Pancreas (tissue), 10 donors: ENCODE measurements around the gene CTIF. TPM values are rescaled to one million over a fixed set of nuclear protein-coding genes. Genes with fewer than 3 reads are reported as not detected.

ENCODE experiments used
- ATAC-seq, 4 donors: fragments of 200-7000 bp; cut with Tn5 transposase; one replicate each; pipeline versions ENCODE4 v1.8.0 to v1.9.1; 2020; ENCODE audit warnings: mild to moderate bottlenecking in 4 of 4, moderate library complexity in 4 of 4
- DNase-seq, 6 donors: peaks; one replicate each; pipeline ENCODE4 v3.0.0-alpha.2; 2020
- FAIRE-seq: peaks from 2 replicates; lab custom pipeline; 2012; peaks lifted over from hg19 to GRCh38; lab: Jason Lieb, UNC
- H3K27ac ChIP-seq, 4 donors: fragments of 200-600 bp; sonication (generic); 1 replicate in 3 of 4; 2 replicates in 1 of 4; pipeline versions ENCODE4 v1.5.0 to v1.8.0; 2020
- H3K27me3 ChIP-seq, 4 donors: fragments of 200-600 bp; one replicate each; pipeline ENCODE4 v1.8.0; 2021
- H3K36me3 ChIP-seq, 3 donors: fragments of 200-600 bp; sonication (generic) in 1 of 3; one replicate each; pipeline versions ENCODE4 v1.5.0 to v1.8.0; 2020 to 2021
- H3K4me1 ChIP-seq, 3 donors: fragments of 200-600 bp; one replicate each; pipeline ENCODE4 v1.8.0; 2021
- H3K4me3 ChIP-seq, 4 donors: fragments of 200-600 bp; sonication (generic) in 2 of 4; one replicate each; pipeline versions ENCODE4 v1.5.0 to v1.8.0; 2020 to 2021
- H3K9me3 ChIP-seq, 4 donors: fragments of 200-600 bp; one replicate each; pipeline ENCODE4 v1.8.0; 2021
- WGBS, 2 donors: extraction: QIAGEN DNeasy Blood & Tissue Kit; methylation state at CpG; one replicate each; pipeline ENCODE4 v1.1.7; 2013; 5-methylcytosine and 5-hydroxymethylcytosine counted together
- intact Hi-C, 3 donors: fragments of 100-400 bp; cut with DNase I; formaldehyde crosslinking; loops; one replicate each; pipeline versions ENCODE4 v1.11.1 to v1.14.2; 2022
- polyA plus RNA-seq, 2 donors: library from polyadenylated mRNA; stranded (reverse); fragments of 200-250 nt; gene quantifications; one replicate each; pipeline ENCODE4 v1.2.3, GENCODE V29; 2013
- total RNA-seq, 6 donors: library from RNA; stranded (reverse); fragmentation: NEBNext Ultra II Directional in 4 of 6; extraction: Animal tissue kit (Norgen Biotek cat#: 25700) in 4 of 6; gene quantifications; one replicate each; pipeline versions ENCODE4 v1.2.1 to v1.2.4, GENCODE V29; 2021 to 2023
- TF ChIP-seq, protein P1 (sequence below), 4 donors: fragments of 200-600 bp; sonication (generic) in 3 of 4; IDR thresholded peaks; one replicate each; pipeline versions ENCODE4 v1.5.0 to v1.8.0; 2021; ENCODE audit warnings: antibody characterized with exemption in 4 of 4
- donor health status: healthy with polysubstance abuse.
- donor health status: DM: no; HTN: no; CAD: no; lungs with moderate emphysema.
- donor health status: DM: no; HTN: no; CAD: no.
- donor health status: control.
- donor health status: control.
- donor health status: Bipolar disorder and iron deficiency.
- donor health status: DM: yes; HTN: yes; CAD: no.
- donor health status: DM: no; HTN: no; CAD: no.
- donor health status: DM: no; HTN: no; CAD: no.
- donor health status: DM: yes; HTN: yes; CAD: no.

CTIF gene
- total and polyA plus RNA-seq, 8 donors, result 15.1 to 27.4 (median 16.7) TPM

- no peaks in the 10 kb centered on the region for H3K4me1 ChIP-seq
- TF ChIP-seq, protein P1, sequence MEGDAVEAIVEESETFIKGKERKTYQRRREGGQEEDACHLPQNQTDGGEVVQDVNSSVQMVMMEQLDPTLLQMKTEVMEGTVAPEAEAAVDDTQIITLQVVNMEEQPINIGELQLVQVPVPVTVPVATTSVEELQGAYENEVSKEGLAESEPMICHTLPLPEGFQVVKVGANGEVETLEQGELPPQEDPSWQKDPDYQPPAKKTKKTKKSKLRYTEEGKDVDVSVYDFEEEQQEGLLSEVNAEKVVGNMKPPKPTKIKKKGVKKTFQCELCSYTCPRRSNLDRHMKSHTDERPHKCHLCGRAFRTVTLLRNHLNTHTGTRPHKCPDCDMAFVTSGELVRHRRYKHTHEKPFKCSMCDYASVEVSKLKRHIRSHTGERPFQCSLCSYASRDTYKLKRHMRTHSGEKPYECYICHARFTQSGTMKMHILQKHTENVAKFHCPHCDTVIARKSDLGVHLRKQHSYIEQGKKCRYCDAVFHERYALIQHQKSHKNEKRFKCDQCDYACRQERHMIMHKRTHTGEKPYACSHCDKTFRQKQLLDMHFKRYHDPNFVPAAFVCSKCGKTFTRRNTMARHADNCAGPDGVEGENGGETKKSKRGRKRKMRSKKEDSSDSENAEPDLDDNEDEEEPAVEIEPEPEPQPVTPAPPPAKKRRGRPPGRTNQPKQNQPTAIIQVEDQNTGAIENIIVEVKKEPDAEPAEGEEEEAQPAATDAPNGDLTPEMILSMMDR (IDR thresholded peaks at IDR 0.05), result no peak
- ATAC-seq, result peak in 1 of 4 donors; percentile 15
- no peak overlapping the region for H3K4me3 ChIP-seq
- H3K9me3 ChIP-seq, result no peaks in the 10 kb centered on the region
- WGBS, 2 donors, result 87 to 89% methylated on average over 24 of the region's 24 CpGs
- FAIRE-seq, result no peak
- no peak overlapping the region for H3K27ac ChIP-seq
- intact Hi-C loops, result no loop called here
- no peaks in the 10 kb centered on the region for H3K27me3 ChIP-seq
- no peaks in the 10 kb centered on the region for H3K36me3 ChIP-seq
- DNase-seq, result no peak
Observed at GRCh38 chr18:48575658-48576456, 37.0 kb downstream of the CTIF start.

GRCh38 chr18:48576457-48576771 is 37.6 kb downstream of the CTIF start:
- 92% methylated on average over 11 of the region's 11 CpGs for WGBS, 2 donors
- Histone ChIP-seq H3K36me3 (no peaks in the 10 kb centered on the region), H3K27me3 (no peaks in the 10 kb centered on the region), H3K4me3 (no peak overlapping the region), H3K9me3 (no peaks in the 10 kb centered on the region), H3K4me1 (no peaks in the 10 kb centered on the region), H3K27ac (no peak overlapping the region)
- intact Hi-C loops, result no loop called here
- ATAC-seq (no peak), DNase-seq (no peak), FAIRE-seq (no peak)
- TF ChIP-seq, protein P1 (IDR thresholded peaks at IDR 0.05), result no peak

DNA sequence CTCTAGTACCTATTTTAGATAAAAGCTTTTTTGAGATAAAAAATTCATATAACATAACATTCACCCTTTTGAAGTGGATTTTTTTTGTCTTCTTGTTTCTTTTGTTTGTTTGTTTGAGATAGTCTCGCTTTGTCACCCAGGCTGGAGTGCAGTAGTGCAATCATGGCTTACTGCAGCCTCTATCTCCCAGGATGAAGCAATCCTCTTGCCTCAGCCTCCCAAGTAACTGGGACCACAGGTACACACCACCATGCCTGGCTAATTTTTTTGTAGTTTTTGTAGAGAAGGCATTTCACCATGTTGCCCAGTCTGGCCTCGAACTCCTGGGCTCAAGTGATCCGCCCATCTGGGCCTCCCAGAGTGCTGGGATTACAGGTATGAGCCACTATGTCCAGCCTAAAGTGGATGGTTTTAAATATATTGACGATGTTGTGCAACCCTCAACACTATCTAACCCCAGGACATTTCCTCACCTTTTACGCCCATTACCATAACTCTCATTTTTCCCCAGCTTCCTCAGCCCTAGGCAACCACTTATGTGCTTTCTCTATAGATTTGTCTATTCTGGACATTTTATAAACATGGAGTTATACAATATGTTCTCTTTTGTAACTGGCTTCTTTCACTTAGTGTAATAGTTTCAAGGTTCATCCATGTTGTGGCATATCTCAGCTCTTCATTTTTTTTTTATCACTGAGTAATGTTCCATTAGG is 38.8 kb downstream of the CTIF start:
- no peak for FAIRE-seq
- Histone ChIP-seq H3K27me3 (no peaks in the 10 kb centered on the region), H3K9me3 (no peaks in the 10 kb centered on the region), H3K27ac (no peak overlapping the region), H3K36me3 (no peaks in the 10 kb centered on the region), H3K4me3 (no peak overlapping the region), H3K4me1 (no peaks in the 10 kb centered on the region)
- DNase-seq, result no peak
- intact Hi-C loops, result no loop called here
- TF ChIP-seq, protein P1 (IDR thresholded peaks at IDR 0.05), result no peak
- WGBS, 2 donors, result 96 to 99% methylated on average over 5 of the region's 5 CpGs
- no peak for ATAC-seq

- TF ChIP-seq, protein P1 (IDR thresholded peaks at IDR 0.05), result no peak
- ATAC-seq (no peak), DNase-seq (no peak), FAIRE-seq (no peak)
- H3K36me3 ChIP-seq, result no peaks in the 10 kb centered on the region
- H3K4me1 ChIP-seq, result no peaks in the 10 kb centered on the region
- intact Hi-C loops, result no loop called here
- no peak overlapping the region for H3K4me3 ChIP-seq
- H3K27me3 ChIP-seq, result no peaks in the 10 kb centered on the region
- WGBS, 2 donors, result 93 to 95% methylated on average over 3 of the region's 3 CpGs
- no peaks in the 10 kb centered on the region for H3K9me3 ChIP-seq
- no peak overlapping the region for H3K27ac ChIP-seq
Observed at GRCh38 chr18:48578289-48578688, 39.5 kb downstream of the CTIF start.

- H3K36me3 ChIP-seq, result no peaks in the 10 kb centered on the region
- no peak overlapping the region for H3K27ac ChIP-seq
- ATAC-seq (no peak), DNase-seq (peak in 1 of 6 donors; percentile 21), FAIRE-seq (no peak)
- H3K4me1 ChIP-seq, result no peaks in the 10 kb centered on the region
- 93% methylated on average over 7 of the region's 7 CpGs for WGBS, 2 donors
- TF ChIP-seq, protein P1 (IDR thresholded peaks at IDR 0.05), result no peak
- intact Hi-C loops, result no loop called here
- H3K4me3 ChIP-seq, result no peak overlapping the region
- H3K27me3 ChIP-seq, result no peaks in the 10 kb centered on the region
- H3K9me3 ChIP-seq, result no peaks in the 10 kb centered on the region
Observed at GRCh38 chr18:48580066-48580465, 41.2 kb downstream of the CTIF start.
